NCI-H1694 treated with DMSO at 0.1 percent for 48 hours (cell line): ENCODE data around the gene CAVIN2.
A peak's percentile ranks its signal among the peaks of the same experiment; 100 is the strongest.

ENCODE experiments used
- DNase-seq: peaks from one replicate; lab custom pipeline; 2025; lab: John Stamatoyannopoulos, UW

Gene CAVIN2

DNA sequence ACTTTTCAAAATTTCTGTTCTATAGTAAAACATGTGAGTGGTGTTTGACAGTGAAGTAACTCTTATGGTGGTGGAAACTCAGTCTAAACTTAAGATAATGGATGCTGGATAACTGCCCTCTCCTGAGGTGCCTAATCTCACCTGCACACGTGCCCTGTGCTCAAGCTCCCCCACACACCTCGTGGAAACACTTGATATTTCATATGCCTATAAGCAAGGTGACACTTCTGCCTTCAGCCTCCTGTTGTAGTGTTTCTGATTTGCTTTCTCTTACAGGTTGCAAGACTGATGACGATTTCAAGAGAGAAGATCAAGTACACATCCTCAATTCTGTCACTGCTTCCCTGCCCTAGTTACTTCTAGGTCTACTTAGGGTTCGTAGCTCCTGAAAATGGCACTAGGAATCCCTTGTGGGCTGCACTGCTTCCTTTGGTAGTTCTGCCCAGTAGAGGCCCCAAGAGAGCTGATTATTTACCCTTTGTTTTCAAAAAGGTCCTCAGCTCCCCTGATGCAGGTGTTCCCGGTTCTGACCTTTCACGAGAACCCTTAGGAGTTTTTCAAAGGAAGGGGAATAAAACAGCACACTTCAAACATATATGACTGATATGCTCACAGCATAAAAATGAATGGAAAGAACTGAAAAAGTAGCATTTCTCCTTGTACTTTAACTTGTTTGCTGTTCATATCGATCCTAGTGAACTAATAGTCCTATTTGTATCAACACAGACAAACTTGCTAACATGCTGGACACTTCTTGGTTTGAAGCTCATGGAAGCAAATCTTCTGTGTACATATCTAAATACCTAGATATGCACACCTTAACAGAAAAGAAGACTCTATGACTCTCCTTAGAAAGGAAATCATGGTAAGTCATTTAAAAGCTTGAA is 6.7 kb downstream of the CAVIN2 start:
- no peak for DNase-seq

DNA sequence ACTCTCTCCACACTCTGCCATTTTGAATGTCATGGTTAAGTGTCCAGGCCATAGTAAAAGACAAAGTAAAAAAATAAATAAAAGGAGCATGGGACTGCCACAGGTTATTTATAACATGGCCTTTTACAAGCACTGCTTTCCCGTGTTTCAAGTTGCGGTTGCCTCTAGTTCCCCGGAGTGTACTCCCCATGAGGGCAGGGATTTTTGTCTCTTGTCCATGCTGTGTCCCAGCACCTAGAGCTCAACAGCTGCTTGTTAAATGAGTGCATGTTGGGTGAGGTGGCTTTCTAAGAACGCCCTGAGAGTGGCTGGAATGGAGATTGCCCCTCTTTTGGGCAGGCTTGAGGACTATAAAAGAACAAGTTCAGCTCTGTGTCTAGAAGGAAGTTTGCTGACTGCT is 8.4 kb downstream of the CAVIN2 start:
- no peak for DNase-seq

DNA sequence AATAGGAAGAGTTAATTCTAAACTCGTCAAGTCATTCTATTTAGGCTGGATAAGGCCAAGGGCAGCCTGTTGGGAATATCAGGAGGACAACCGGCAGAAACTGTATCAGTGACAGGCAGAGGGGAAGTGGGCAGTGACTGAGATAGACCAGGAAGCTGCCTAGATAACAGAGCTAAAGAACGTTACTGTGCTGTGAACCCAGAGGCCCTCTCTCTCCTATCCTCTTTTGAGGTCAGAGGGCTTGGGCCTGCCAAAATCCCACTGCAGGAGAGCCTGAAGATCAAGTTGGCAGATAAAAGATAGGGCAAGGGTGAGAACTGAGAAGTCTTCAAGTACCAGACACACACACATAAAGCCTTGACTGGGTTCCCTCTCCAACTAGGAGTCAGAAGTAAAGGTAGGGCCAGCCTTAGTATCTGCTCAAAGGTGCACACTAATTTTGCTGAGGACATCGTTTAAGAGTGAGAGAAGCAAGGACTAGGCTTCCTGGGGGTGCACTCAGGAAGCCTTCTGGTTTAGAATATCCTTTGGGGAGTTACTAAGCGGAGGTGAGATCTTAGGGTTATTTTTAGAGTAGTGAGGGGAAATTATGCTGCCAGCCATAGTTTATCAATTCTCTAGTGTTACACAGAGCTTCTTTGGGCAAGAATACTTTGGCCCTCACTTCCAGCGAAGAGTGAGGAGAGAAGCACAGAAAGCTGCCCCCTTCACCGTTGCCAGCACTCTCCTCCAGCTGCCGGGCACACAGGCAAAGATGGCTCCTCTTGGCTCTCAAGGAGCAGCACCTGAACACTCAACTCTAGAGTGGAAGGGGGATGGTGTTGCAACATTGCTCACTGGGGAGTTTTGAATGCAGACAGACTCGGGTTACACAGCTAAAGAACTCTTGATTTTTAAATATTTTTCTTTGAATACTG is 9.8 kb downstream of the CAVIN2 start:
- no peak for DNase-seq

DNA sequence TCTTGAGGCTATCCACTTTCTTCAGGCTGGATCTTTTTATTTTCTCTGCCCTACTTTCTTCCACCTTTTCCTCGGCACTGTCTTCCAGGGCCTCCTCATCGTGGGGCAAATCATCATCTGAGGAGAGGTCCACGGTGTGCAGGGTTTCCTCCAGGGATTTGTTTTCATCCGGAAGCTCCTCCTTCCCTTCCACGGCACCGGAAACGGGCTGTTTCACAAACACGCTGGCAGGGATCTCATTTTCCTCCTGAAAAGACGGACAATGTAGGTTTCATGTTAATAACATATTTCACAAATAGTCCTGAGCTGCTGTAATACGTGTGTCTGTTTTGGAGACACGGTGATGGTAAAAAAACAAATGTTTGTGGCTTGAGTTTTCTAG is 10.4 kb downstream of the CAVIN2 start:
- no peak for DNase-seq

DNA sequence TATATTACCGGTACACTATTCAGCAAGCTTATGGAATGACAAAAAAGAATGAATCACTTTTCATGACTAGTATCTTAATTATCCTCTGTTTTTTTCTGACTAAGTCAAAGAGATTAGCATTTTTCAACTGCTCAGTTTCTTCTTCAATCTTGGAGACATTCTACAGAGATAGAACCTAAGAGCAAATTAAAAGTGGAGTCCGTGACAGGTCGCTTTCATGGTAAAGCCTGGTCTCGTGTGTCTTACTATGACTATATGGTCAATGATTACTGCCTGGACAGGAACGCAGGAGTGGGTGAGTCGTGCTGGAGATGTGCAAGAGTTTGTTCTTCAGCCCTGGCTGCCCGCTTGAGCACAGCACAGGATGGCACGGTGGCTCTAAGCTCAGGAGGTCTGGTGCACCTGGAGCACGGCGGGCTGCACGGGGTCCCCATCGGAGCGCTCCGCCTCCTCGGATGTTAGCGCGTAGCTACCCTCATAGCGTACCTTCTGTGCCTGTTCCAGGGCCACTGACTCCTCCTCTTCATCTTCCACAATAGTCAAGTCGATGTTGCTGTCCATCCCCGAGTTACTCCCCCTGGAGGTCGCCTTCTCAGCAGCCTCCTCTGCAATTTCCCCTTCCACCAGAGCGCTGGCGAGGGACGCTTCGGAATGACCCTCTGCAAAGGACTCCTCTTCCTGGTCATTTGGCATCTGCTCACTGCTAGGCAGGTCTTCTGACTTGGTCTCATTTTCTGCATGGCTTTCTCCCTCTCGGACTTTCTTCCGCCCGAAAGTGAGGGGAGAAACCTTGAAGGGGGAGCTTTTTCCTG is 11.1 kb downstream of the CAVIN2 start:
- no peak for DNase-seq

DNA sequence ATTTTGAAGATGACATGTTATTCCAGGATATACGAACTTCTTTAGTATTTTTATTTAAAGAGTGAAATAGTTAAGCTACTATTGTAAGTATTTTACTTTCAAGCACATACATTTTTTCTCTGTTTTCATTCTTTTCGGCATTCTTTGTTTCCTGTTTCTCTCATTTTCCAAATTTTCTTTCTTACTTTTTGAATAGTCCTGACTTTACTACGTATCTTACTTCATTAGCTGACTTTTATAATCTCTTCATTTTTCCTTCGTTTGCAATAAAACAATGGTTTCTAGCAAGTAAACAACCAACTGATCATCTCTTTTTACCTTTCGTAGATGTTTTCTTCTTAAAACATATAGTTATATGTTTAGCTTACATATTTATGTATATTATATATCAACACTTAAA is 11.8 kb downstream of the CAVIN2 start:
- no peak for DNase-seq

DNA sequence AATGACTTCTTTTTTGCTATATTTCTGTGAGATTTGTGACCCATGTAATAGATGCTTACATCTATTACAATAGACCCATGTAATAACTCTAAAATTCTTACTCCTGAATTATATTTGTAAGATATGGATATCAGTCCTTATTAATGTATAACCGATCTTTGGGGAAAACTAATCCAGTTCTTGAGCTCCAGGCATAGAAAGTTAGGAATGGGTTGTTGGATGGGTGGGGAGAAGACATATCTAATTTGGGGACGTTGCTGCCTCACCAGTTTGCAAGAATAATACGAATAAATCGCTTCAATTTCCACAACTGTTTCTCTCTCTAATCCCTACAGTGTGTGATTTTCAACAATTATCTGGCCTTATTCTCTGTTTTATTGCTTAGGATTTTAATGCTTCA is 13.5 kb downstream of the CAVIN2 start:
- no peak for DNase-seq

DNA sequence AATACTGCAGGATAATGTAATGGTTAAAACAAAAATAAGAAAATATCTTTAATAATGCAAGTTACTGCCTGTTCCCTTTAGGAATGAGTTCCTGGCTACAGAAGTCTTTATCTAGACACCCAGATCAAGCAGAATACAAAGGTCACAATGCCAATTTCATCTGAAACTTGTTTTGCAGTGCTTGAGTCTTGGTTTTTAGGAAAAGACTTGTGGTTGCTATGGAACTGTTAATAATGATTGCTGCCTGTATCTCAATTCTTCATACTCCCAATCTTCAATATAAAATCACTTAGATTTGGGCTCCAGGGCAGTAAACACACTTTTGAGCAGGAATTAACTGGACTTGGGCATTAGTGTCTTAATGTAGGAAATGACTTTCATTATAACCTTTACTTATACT is 14.2 kb downstream of the CAVIN2 start:
- DNase-seq: no peak

DNA sequence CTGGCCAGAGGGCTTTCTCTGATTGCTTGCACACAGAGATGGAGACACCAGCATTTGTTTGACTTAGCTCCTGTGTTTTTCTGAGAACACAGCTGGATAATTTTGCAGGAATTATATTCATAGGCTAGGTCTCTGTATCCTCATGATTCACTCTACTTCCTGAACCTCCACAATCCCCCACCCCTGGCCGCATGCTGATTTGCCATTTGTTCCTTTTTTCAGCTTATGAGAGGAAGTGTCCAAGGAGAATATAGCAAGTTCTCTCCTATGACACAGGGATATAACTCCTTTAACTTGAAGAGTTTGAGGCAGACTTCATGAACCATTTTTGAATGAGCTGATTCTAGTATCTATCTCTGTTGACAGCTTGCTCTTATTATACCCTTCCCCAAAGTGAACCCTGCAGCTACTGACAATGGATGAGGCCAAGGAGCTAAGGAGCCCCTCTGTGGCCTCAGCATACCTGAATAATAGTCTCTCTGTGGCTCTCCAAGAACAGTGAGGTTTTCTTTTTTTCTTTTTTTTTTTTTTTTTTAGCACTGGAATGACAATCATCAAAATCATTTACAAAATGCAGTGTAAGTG is 15.4 kb downstream of the CAVIN2 start:
- no peak for DNase-seq

DNA sequence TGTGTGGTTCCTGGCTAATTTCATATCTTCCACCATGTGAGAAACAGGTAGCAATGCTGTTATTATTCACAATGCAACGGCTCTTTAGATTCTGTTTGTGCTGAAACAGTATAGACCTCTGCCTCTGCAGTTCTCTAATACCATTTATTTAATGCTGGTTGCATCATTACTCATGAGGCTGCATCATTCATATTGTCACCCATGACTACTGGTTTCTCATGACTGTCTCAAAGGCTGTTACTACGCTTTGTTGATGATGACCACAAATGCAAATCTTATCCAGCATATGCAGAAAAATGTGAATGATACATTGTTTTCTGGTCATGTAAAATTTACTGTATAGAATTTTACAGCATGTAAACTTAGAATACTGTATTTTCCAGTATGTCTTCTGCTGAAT is 22.5 kb downstream of the CAVIN2 start:
- no peak for DNase-seq

DNA sequence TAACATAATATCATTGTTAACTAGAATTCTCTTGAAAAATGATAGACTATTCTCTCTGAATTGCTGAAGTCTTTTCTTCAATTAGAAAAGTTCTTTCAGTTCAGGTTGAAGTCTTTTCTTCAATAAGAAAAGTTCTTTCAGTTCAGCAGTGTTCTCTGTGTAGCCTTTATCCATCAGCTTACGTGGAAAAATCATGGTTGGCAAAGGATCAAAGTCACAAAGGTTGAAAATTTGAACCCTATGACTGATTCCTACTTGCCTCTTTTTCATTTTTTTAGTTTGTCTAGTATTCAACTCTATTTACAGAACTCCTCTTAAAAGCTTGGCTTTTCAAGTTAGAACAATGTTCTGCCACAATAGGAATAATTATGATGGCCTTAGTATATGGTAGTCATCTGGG is 25.8 kb downstream of the CAVIN2 start:
- no peak for DNase-seq

DNA sequence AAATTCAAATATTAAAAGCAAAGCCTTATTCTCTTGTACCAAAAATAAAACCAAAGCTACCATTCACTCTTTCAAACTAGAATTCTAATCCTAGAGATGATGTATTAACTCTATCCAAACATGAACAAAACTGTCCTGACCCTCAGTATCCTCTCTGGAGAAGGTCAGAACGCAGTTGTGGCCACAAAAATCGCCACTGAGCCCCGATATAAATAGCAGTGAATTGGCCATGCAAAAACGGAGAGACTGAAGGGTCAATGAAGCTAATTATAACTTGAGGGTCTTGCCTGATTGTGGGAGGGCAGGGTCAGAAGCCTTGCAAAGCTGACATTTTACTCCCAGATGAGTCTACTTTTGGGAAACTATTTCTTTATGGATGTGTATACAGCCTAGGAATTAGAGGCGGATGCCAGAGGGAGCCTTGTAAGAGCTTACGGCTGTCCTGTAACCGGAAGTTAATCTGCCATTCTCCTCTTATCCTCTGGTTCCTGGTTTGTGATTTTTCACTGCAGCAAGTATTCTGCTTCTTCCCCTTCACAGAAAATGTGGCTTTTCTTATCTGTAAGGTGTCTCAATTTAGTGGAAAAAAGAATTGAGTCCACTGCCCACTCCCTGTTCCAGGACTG is 28.1 kb downstream of the CAVIN2 start:
- no peak for DNase-seq

DNA sequence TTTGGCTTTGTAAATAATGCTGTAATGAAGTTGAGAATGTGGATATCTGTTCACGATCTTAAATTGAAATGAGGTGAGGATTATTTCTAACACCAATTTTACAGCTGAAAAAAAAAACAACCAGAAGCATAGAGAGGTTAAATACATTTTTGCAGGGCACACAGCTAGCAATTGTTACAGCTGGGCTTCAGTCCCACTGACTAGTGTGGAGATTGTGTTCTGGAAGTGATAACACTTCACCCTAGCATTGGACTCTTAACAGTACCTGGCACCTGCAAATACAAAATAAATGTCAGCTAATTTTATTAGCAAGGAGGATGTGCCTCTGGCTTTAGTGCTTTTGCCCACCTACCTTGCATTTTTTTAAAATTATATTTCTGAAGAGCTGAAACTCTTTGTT is 28.8 kb downstream of the CAVIN2 start:
- DNase-seq: no peak

DNA sequence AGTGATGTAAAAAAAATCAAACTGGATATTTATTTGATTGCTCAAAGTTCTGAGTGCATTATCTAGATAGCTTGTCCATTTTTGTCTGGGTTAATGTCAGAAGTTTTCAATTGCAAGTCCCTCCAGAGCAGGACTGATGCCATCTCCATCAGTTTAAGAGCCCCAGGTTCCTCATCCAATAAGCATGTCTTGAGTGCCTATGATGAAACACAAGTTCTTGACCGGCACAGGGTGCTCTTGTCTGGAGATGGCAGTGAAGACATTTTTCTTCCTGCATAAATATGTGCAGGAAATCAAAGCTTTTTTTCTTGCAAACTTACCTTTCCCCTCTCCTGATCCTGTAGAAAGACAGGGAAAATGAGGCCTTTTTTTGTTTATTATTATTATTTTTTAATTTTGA is 31.9 kb downstream of the CAVIN2 start:
- DNase-seq: no peak

DNA sequence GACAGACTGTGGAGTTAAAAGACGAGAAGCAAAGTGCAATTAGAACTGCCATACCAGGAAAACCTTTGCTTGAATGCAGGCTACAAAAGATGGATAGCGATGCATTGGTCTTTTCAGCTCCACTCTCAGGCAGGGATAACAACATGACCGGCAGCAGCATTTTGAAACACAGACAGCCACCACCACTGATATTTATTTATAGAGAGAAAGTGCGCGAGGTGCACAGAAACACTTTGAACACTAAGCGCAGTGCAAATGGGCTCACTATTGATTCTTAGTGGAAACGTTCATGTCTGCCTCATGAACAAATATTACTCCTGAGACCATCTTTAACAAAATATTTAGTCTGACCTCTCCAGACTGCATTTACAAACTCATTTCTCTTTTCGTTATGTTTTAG is 32.9 kb downstream of the CAVIN2 start:
- DNase-seq: no peak

DNA sequence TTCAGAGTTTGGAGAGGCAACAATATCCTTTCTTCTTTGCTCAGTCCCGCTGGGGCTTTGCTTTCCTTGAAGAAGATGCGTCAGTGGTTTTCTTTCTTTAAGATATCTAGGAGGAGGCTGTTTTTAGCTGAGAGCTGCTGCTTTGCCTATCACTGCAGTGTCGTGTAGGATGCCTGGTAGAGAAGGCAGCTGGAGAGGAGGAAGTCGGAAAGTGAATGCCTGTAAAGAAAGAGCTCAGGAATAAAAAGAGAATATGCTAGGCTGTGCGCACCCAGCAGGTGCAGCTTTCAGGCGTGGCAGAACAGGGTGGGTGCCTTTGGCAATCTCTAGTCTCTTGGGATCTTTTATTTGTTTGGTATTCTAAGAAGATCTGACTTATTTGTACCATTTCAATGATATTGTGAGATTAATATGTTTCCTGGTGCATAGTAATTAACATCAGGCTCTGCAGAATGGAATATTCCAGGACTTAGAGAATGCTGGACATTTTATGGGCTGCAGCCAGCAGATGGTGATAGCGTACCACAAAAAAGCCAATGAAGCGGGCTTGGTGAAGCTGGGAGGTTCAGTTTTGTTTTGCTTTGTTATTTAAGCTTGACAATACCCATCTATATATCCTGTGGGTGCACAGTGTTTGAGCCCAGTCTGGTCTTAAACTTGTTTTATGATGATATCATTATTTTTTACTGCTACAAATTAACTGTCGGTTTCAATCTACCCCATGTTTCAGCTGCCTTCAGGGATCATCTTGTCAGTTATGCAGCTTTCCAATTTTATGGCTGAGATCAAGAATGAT is 34.9 kb downstream of the CAVIN2 start:
- DNase-seq: peak; percentile 83

DNA sequence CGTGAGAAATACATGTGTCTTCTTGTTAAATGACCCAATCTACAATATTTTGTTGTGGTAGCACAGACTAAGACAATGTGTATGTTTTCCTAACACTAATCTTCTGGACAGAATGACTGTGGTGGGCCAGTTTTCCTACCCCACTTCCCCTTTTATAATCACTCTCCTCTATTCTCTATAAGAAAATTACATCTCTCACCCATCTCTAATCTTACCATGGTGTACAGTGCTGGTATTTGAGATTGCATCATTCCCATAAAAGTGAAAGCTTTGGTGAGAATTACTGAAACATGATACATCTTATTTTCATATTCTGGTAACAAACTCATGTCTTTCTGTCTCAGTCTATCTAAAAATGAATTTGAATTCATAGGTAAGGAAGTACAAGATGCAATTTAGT is 40.5 kb downstream of the CAVIN2 start:
- DNase-seq: no peak

DNA sequence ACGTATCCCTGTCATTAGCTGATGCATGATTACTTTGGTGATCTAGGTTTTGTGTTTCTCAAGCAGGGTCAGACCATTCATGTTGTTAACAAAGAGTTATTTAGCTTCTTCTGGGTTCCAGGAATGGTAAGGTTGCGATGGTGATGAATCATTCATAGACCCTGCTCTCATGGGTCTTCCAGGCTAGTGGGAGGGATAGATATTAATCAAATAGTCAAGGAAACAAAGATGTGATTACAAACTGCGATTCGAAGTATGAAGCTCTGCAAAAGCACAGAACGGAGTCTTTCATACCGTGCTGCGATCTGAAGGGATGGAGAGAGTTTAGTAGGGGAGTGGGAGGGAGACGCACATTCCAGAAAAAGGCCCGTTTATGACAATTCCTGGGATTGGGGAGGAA is 42.1 kb downstream of the CAVIN2 start:
- no peak for DNase-seq

DNA sequence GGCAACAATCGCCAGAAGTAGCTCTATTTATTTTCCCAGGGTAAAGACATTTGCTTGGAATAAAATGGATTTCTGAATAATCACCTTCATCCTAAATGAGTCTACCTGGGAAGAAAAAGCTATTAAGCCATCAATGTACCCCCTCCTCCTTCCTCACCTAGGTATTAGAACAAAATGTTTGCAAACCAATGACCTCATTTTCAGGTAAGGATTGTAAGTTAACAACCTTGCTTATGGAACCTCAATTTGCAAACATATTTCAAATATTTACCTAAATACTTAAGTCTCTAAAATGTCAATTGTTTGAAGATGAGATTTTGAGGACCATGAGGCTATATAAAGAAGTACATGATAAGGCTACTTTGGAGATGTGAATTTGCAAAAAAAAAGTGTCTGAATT is 43.9 kb downstream of the CAVIN2 start:
- no peak for DNase-seq

DNA sequence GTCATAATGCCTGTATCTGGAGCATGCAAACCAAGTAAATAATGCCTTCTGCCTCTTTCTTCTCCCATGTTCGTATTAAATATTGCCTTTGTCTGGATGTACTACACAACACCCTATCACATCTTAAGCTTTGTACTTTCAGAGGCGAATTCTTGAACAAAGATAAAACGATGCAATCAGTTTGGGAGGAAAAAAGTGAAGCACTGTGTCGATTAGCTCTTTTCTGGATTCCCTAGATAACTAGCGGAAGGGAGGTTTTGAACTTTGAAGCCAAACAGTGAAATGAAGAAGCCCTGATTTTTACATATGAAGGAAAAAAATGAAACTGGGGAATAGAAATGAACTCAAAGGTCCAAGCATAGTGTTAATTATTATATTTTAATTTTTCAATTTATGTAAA is 44.7 kb downstream of the CAVIN2 start:
- DNase-seq: no peak

DNA sequence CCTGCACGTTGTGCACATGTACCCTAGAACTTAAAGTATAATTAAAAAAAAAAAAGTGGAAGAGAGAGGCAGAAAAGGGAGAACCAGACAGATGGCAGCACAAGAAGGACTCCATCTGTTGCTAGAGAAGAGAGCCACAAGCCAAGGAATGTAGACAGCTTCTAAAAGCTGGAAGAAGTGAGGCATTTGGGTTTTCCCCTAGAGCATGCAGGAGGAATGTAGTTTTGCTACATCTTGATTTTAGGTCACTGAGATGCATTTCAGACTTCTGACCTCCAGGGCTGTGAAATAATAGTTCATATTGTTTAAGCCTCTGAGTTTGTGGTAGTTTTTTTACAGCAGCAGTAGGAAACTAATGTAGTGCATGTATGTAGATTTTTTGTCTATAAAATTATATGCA is 46.0 kb downstream of the CAVIN2 start:
- no peak for DNase-seq
